RWPE1 (cell line): Measurements from ENCODE around the gene RASSF7.
A peak's percentile ranks its signal among the peaks of the same experiment; 100 is the strongest.

ENCODE experiments used
- CTCF ChIA-PET: fragments of 350-600 bp; sonication (Branson Sonifier 250); formaldehyde crosslinking; extraction: SDS; loops from one replicate; lab custom pipeline; 2021; lab: Yijun Ruan, JAX
- POLR2A ChIA-PET: fragments of 400-600 bp; formaldehyde crosslinking; extraction: SDS; loops from one replicate; lab custom pipeline; 2020; ENCODE audit warnings: antibody characterized with exemption; ENCODE audit not compliant: low non-redundant PET; lab: Yijun Ruan, JAX
- DNase-seq: peaks from one replicate; pipeline ENCODE4 v3.0.0; 2012; ENCODE audit warnings: low spot score
- H3K27ac ChIP-seq: fragments of 450-650 bp; 2 replicates; pipeline ENCODE4 v1.5.1; 2017
- CTCF ChIP-seq: fragments of 450-650 bp; conservative IDR thresholded peaks from 2 replicates; pipeline ENCODE4 v1.5.1; 2017; ENCODE audit warnings: low read depth, mild to moderate bottlenecking

Gene RASSF7

GRCh38 chr11:606245-606644 is 45.5 kb downstream of the RASSF7 start:
- ChIA-PET CTCF (no interaction called here), POLR2A (no interaction called here)

GRCh38 chr11:607020-607780 is 46.4 kb downstream of the RASSF7 start:
- ChIA-PET POLR2A (interaction anchor here (1.1 kb wide), 1 partner anchor 8 kb away, joined by 3 read pairs; the partner anchor contains the start of gene IRF7), CTCF (no interaction called here)
- TF ChIP-seq CTCF, result no peak
- no peak for DNase-seq
- H3K27ac ChIP-seq, result peak overlapping the region; percentile 79

More at GRCh38 chr11:606245-606644, 45.5 kb downstream of the RASSF7 start:
- DNase-seq, result peak; percentile 82
- no peak for TF ChIP-seq CTCF
- H3K27ac ChIP-seq, result peak overlapping the region; percentile 79

GRCh38 chr11:607971-608659 is 47.3 kb downstream of the RASSF7 start:
- ChIA-PET POLR2A (interaction anchor here (1.1 kb wide), 1 partner anchor 7 kb away, joined by 3 read pairs; the partner anchor contains the start of gene IRF7), CTCF (no interaction called here)
- no peak for DNase-seq
- peak overlapping the region; percentile 79 for H3K27ac ChIP-seq
- no peak for TF ChIP-seq CTCF

- TF ChIP-seq CTCF, result no peak
- CTCF ChIA-PET, result no interaction called here
- POLR2A ChIA-PET, result no interaction called here
- DNase-seq, result no peak
- no peak overlapping the region for H3K27ac ChIP-seq
Measured at GRCh38 chr11:608791-609251, 48.1 kb downstream of the RASSF7 start.

- no peak for DNase-seq
- ChIA-PET POLR2A (no interaction called here), CTCF (no interaction called here)
- peak overlapping the region; percentile 88 for H3K27ac ChIP-seq
- no peak for TF ChIP-seq CTCF
Measured at GRCh38 chr11:609341-609811, 48.6 kb downstream of the RASSF7 start.

GRCh38 chr11:610146-610801 is 49.5 kb downstream of the RASSF7 start:
- TF ChIP-seq CTCF, result no peak
- ChIA-PET POLR2A (no interaction called here), CTCF (no interaction called here)
- H3K27ac ChIP-seq, result peak overlapping the region; percentile 88
- DNase-seq, result no peak
